Activated CD8-positive, alpha-beta memory T cell treated with anti-CD3 and anti-CD28 coated beads, Interleukin-2, amount 50 U/mL, for 1 hour (primary cell): Measurements from ENCODE around the gene KDM7A.
"Not testable (repeated sequence)": the region's sequence is repeated elsewhere in the genome, so short reads cannot be mapped to it uniquely, and the experiment has no call there.

ENCODE experiments used
- DNase-seq: peaks from one replicate; pipeline ENCODE4 v3.0.0-alpha.2; 2020; ENCODE audit errors: extremely low read depth

Gene KDM7A

GRCh38 chr7:140160308-140160707 lies 16.5 kb downstream of the KDM7A start:
- DNase-seq = no peak

GRCh38 chr7:140159497-140159896 lies 17.3 kb downstream of the KDM7A start:
- no peak for DNase-seq

- DNase-seq = no peak
These were observed 20.2 kb downstream of the KDM7A start for GRCh38 chr7:140156460-140157080.

- no peak for DNase-seq
These were observed 21.4 kb downstream of the KDM7A start for GRCh38 chr7:140155428-140155827.

- no peak for DNase-seq
These were observed 23.1 kb downstream of the KDM7A start for GRCh38 chr7:140153666-140154161.

GRCh38 chr7:140146574-140146973 lies 30.2 kb downstream of the KDM7A start:
- DNase-seq = no peak

GRCh38 chr7:140145709-140146108 lies 31.1 kb downstream of the KDM7A start:
- no peak for DNase-seq

- DNase-seq = no peak
These were observed 32.0 kb downstream of the KDM7A start for GRCh38 chr7:140144821-140145220.

- no peak for DNase-seq
These were observed 32.8 kb downstream of the KDM7A start for GRCh38 chr7:140143997-140144396.

- no peak for DNase-seq
These were observed 34.8 kb downstream of the KDM7A start for GRCh38 chr7:140142031-140142430.

GRCh38 chr7:140141256-140141655 lies 35.5 kb downstream of the KDM7A start:
- DNase-seq = no peak

- no peak for DNase-seq
These were observed 39.7 kb downstream of the KDM7A start for GRCh38 chr7:140137078-140137477.

- no peak for DNase-seq
These were observed 40.7 kb downstream of the KDM7A start for GRCh38 chr7:140136073-140136472.

GRCh38 chr7:140134039-140134438 lies 42.7 kb downstream of the KDM7A start:
- DNase-seq = no peak

- no peak for DNase-seq
These were observed 49.2 kb downstream of the KDM7A start for GRCh38 chr7:140127360-140128127.

GRCh38 chr7:140126435-140127034 lies 50.2 kb downstream of the KDM7A start:
- DNase-seq = no peak

GRCh38 chr7:140122965-140123364 lies 53.8 kb downstream of the KDM7A start:
- DNase-seq = no peak

- no peak for DNase-seq
These were observed 55.5 kb downstream of the KDM7A start for GRCh38 chr7:140121326-140121725.

GRCh38 chr7:140114817-140115216 lies 62.0 kb downstream of the KDM7A start:
- DNase-seq = not testable (repeated sequence)

- not testable (repeated sequence) for DNase-seq
These were observed 68.0 kb downstream of the KDM7A start for GRCh38 chr7:140108777-140109176.

- no peak for DNase-seq
These were observed 80.3 kb downstream of the KDM7A start for GRCh38 chr7:140096459-140096858.

- DNase-seq = no peak
These were observed 83.4 kb downstream of the KDM7A start for GRCh38 chr7:140093375-140093774.

GRCh38 chr7:140085447-140085846 lies 91.3 kb downstream of the KDM7A start:
- DNase-seq = no peak
